Astrocyte (in vitro differentiated cells and primary cell): ENCODE data around the gene L3MBTL2. TPM values are rescaled to one million over a fixed set of nuclear protein-coding genes. Genes with fewer than 3 reads are reported as not detected.

Experiments
- DNase-seq: peaks from one replicate; pipeline ENCODE4 v3.0.0-alpha.2; 2010; ENCODE audit warnings: low read depth
- FAIRE-seq: peaks from 2 replicates; lab custom pipeline; 2011; peaks lifted over from hg19 to GRCh38; lab: Jason Lieb, UNC
- H2AFZ ChIP-seq: 2 replicates; pipeline ENCODE4 v1.6.0; 2012; ENCODE audit warnings: low read depth, low read length, inconsistent platforms
- H3K27ac ChIP-seq: 2 replicates; pipeline ENCODE4 v1.5.1; 2011; ENCODE audit warnings: low read depth, low read length, inconsistent platforms
- H3K27me3 ChIP-seq: 2 replicates; pipeline ENCODE4 v1.6.0; 2011; ENCODE audit warnings: low read length, inconsistent platforms; ENCODE audit not compliant: insufficient read depth
- H3K36me3 ChIP-seq: 2 replicates; pipeline ENCODE4 v1.5.1; 2011; ENCODE audit warnings: low read length, inconsistent platforms; ENCODE audit not compliant: insufficient read depth
- H3K4me1 ChIP-seq: 2 replicates; pipeline ENCODE4 v1.5.1; 2011; ENCODE audit warnings: low read length, inconsistent platforms; ENCODE audit not compliant: insufficient read depth
- H3K4me2 ChIP-seq: 2 replicates; pipeline ENCODE4 v1.6.0; 2012; ENCODE audit warnings: low read length, inconsistent platforms
- H3K4me3 ChIP-seq: 2 replicates; pipeline ENCODE4 v1.5.1; 2011; ENCODE audit warnings: low read depth, mild to moderate bottlenecking, low read length, inconsistent platforms; ENCODE audit not compliant: insufficient read depth
- H3K79me2 ChIP-seq: 2 replicates; pipeline ENCODE4 v1.6.0; 2012; ENCODE audit warnings: mild to moderate bottlenecking, low read length, inconsistent platforms; ENCODE audit not compliant: insufficient read depth
- H3K9ac ChIP-seq: 2 replicates; pipeline ENCODE4 v1.6.0; 2012; ENCODE audit warnings: mild to moderate bottlenecking, low read length, inconsistent platforms
- H3K9me3 ChIP-seq: 2 replicates; pipeline ENCODE4 v1.5.1; 2012; ENCODE audit warnings: low read depth, mild to moderate bottlenecking, low read length, inconsistent platforms; ENCODE audit not compliant: insufficient read depth
- H4K20me1 ChIP-seq: 2 replicates; pipeline ENCODE4 v1.6.0; 2012; ENCODE audit warnings: low read length, inconsistent platforms; ENCODE audit not compliant: insufficient read depth
- H3K27ac Mint-ChIP-seq: one replicate; pipeline ENCODE4 v1.8.0; 2021; ENCODE audit warnings: mild to moderate bottlenecking, mixed read lengths; ENCODE audit not compliant: unreplicated experiment
- H3K27me3 Mint-ChIP-seq: one replicate; pipeline ENCODE4 v1.8.0; 2021; ENCODE audit warnings: low read depth, mixed read lengths; ENCODE audit not compliant: unreplicated experiment
- H3K36me3 Mint-ChIP-seq: one replicate; pipeline ENCODE4 v1.8.0; 2021; ENCODE audit warnings: low read depth, mixed read lengths; ENCODE audit not compliant: unreplicated experiment
- H3K4me1 Mint-ChIP-seq: one replicate; pipeline ENCODE4 v1.8.0; 2021; ENCODE audit warnings: low read depth, mixed read lengths; ENCODE audit not compliant: unreplicated experiment
- H3K4me3 Mint-ChIP-seq: one replicate; pipeline ENCODE4 v1.8.0; 2021; ENCODE audit warnings: mild to moderate bottlenecking, moderate library complexity, mixed read lengths; ENCODE audit not compliant: unreplicated experiment
- H3K9me3 Mint-ChIP-seq: one replicate; pipeline ENCODE4 v1.8.0; 2021; ENCODE audit warnings: mild to moderate bottlenecking, mixed read lengths; ENCODE audit not compliant: unreplicated experiment
- CTCF ChIP-seq: IDR thresholded peaks from 2 replicates; pipeline ENCODE4 v1.5.1; 2011; ENCODE audit warnings: low read depth, mild to moderate bottlenecking, inconsistent platforms, low read length, moderate library complexity; ENCODE audit not compliant: insufficient read depth
- EZH2 ChIP-seq: IDR thresholded peaks from 2 replicates; pipeline ENCODE4 v1.6.1; 2012; ENCODE audit warnings: mild to moderate bottlenecking, low read length, inconsistent platforms; ENCODE audit not compliant: insufficient read depth
- total RNA-seq: library from RNA; stranded (reverse); gene quantifications from 2 replicates; pipeline ENCODE4 v1.2.1, GENCODE V29; 2021

Gene L3MBTL2
- total RNA-seq, 1 donor from 2014 or later = 20.6 TPM

- H2AFZ ChIP-seq = no peak overlapping the region
- no peaks in the 10 kb centered on the region for H3K9me3 Mint-ChIP-seq
- no peaks in the 10 kb centered on the region for H3K27me3 Mint-ChIP-seq
- H3K9ac ChIP-seq = no peak overlapping the region
- no peaks in the 10 kb centered on the region for H3K9me3 ChIP-seq
- H3K27ac Mint-ChIP-seq = no peak overlapping the region
- H3K4me2 ChIP-seq = peak overlapping the region; percentile 39
- H3K27me3 ChIP-seq = no peaks in the 10 kb centered on the region
- H3K36me3 Mint-ChIP-seq = peaks cover 16% of the 10 kb centered on the region
- peaks cover 10% of the 10 kb centered on the region for H3K4me1 Mint-ChIP-seq
- no peak overlapping the region for H3K27ac ChIP-seq
- peaks cover 6% of the 10 kb centered on the region for H3K4me1 ChIP-seq
- H4K20me1 ChIP-seq = peaks cover 30% of the 10 kb centered on the region
- H3K4me3 Mint-ChIP-seq = no peak overlapping the region
- peaks cover 10% of the 10 kb centered on the region for H3K79me2 ChIP-seq
- FAIRE-seq (no peak), DNase-seq (peak; percentile 78)
- H3K4me3 ChIP-seq = no peak overlapping the region
- TF ChIP-seq EZH2 = no peak
- TF ChIP-seq CTCF = no peak
- peaks cover 37% of the 10 kb centered on the region for H3K36me3 ChIP-seq
Measured at GRCh38 chr22:41181349-41182241, 23.5 kb upstream of the L3MBTL2 start.

- peaks cover 6% of the 10 kb centered on the region for H3K4me1 ChIP-seq
- H4K20me1 ChIP-seq = peaks cover 6% of the 10 kb centered on the region
- TF ChIP-seq CTCF (no peak), EZH2 (no peak)
- H3K9me3 ChIP-seq = no peaks in the 10 kb centered on the region
- H3K4me3 Mint-ChIP-seq = no peak overlapping the region
- no peak for DNase-seq
- no peaks in the 10 kb centered on the region for H3K27me3 ChIP-seq
- H3K4me2 ChIP-seq = no peak overlapping the region
- H3K27ac Mint-ChIP-seq = no peak overlapping the region
- no peak overlapping the region for H3K4me3 ChIP-seq
- H3K79me2 ChIP-seq = no peaks in the 10 kb centered on the region
- H3K9ac ChIP-seq = no peak overlapping the region
- H3K36me3 ChIP-seq = peaks cover 12% of the 10 kb centered on the region
- no peak overlapping the region for H3K27ac ChIP-seq
- no peak for FAIRE-seq
- H3K27me3 Mint-ChIP-seq = no peaks in the 10 kb centered on the region
- no peak overlapping the region for H2AFZ ChIP-seq
- no peaks in the 10 kb centered on the region for H3K9me3 Mint-ChIP-seq
- H3K4me1 Mint-ChIP-seq = peaks cover 10% of the 10 kb centered on the region
- peaks cover 3% of the 10 kb centered on the region for H3K36me3 Mint-ChIP-seq
Measured at GRCh38 chr22:41184679-41185078, 20.4 kb upstream of the L3MBTL2 start.

GRCh38 chr22:41191467-41191866, 13.6 kb upstream of the L3MBTL2 start:
- Histone ChIP-seq H3K79me2 (no peaks in the 10 kb centered on the region), H2AFZ (no peak overlapping the region), H3K9me3 (no peaks in the 10 kb centered on the region), H3K4me1 (no peaks in the 10 kb centered on the region), H3K4me3 (no peak overlapping the region), H3K27ac (no peak overlapping the region), H3K27me3 (no peaks in the 10 kb centered on the region), H3K36me3 (no peaks in the 10 kb centered on the region), H4K20me1 (no peaks in the 10 kb centered on the region), H3K4me2 (no peak overlapping the region), H3K9ac (no peak overlapping the region)
- Mint-ChIP-seq H3K27ac (no peak overlapping the region), H3K36me3 (no peaks in the 10 kb centered on the region), H3K4me1 (no peaks in the 10 kb centered on the region), H3K4me3 (no peak overlapping the region), H3K9me3 (no peaks in the 10 kb centered on the region), H3K27me3 (peaks cover 13% of the 10 kb centered on the region)
- FAIRE-seq = no peak
- TF ChIP-seq EZH2 = no peak
- no peak for TF ChIP-seq CTCF
- DNase-seq = no peak
